Endothelial cell of umbilical vein (primary cell): Measurements from ENCODE around the gene RPS6KL1.

Experiments
- EZH2 ChIP-seq: IDR thresholded peaks from 2 replicates; pipeline ENCODE4 v1.6.1; 2012; ENCODE audit warnings: borderline replicate concordance, low read depth, mild to moderate bottlenecking, moderate library complexity, low read length, inconsistent platforms; ENCODE audit not compliant: severe bottlenecking
- FOS ChIP-seq: IDR thresholded peaks from 2 replicates; pipeline ENCODE4 v1.6.1; 2011; ENCODE audit warnings: mild to moderate bottlenecking, low read length, moderate library complexity, borderline replicate concordance; ENCODE audit not compliant: insufficient read depth
- GATA2 ChIP-seq: IDR thresholded peaks from 2 replicates; pipeline ENCODE4 v1.7.0; 2011; ENCODE audit warnings: low read depth, mild to moderate bottlenecking, moderate library complexity, mixed read lengths, low read length; ENCODE audit not compliant: insufficient read length, insufficient read depth
- JUN ChIP-seq: IDR thresholded peaks from 2 replicates; pipeline ENCODE4 v1.6.1; 2011; ENCODE audit warnings: borderline replicate concordance, low read depth; ENCODE audit not compliant: insufficient read length, insufficient read depth
- MYC ChIP-seq: IDR thresholded peaks from one replicate; pipeline ENCODE4 v1.6.1; 2011; ENCODE audit warnings: mild to moderate bottlenecking, low read depth, low read length
- POLR2A ChIP-seq: IDR thresholded peaks from 2 replicates; pipeline ENCODE4 v1.6.1; 2012; ENCODE audit warnings: low read depth, mild to moderate bottlenecking, control low read depth, low read length
- POLR2AphosphoS5 ChIP-seq: IDR thresholded peaks from 2 replicates; pipeline ENCODE4 v1.6.1; 2012; ENCODE audit warnings: low read depth, mild to moderate bottlenecking, control low read depth, low read length, moderate library complexity; ENCODE audit not compliant: insufficient read depth
- TF ChIP-seq, protein P1 (sequence below), 2 donors: IDR thresholded peaks; 1 replicate in 1 of 2; 2 replicates in 1 of 2; pipeline ENCODE4 v1.5.1; 2011; ENCODE audit warnings: low read length in 2 of 2, mild to moderate bottlenecking in 2 of 2, moderate library complexity in 2 of 2, control low read depth in 1 of 2, inconsistent platforms in 1 of 2, low read depth in 1 of 2; ENCODE audit not compliant: insufficient read depth in 1 of 2; ENCODE audit errors: extremely low read depth in 1 of 2
- TF ChIP-seq, protein P2 (sequence below): IDR thresholded peaks from 2 replicates; pipeline ENCODE4 v1.6.1; 2011; ENCODE audit not compliant: insufficient read depth, insufficient read length

GRCh38 chr14:74896400-74896799 lies 26.7 kb downstream of the RPS6KL1 start:
- TF ChIP-seq POLR2AphosphoS5, result no peak
- TF ChIP-seq, protein P1, sequence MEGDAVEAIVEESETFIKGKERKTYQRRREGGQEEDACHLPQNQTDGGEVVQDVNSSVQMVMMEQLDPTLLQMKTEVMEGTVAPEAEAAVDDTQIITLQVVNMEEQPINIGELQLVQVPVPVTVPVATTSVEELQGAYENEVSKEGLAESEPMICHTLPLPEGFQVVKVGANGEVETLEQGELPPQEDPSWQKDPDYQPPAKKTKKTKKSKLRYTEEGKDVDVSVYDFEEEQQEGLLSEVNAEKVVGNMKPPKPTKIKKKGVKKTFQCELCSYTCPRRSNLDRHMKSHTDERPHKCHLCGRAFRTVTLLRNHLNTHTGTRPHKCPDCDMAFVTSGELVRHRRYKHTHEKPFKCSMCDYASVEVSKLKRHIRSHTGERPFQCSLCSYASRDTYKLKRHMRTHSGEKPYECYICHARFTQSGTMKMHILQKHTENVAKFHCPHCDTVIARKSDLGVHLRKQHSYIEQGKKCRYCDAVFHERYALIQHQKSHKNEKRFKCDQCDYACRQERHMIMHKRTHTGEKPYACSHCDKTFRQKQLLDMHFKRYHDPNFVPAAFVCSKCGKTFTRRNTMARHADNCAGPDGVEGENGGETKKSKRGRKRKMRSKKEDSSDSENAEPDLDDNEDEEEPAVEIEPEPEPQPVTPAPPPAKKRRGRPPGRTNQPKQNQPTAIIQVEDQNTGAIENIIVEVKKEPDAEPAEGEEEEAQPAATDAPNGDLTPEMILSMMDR (IDR thresholded peaks at IDR 0.05; ENCODE audit: extremely low read depth in 1 of 2, insufficient read depth in 1 of 2, low read depth in 1 of 2, low read length in 2 of 2), result no peak
- TF ChIP-seq EZH2, result no peak
- TF ChIP-seq FOS, result no peak
- no peak for TF ChIP-seq POLR2A
- TF ChIP-seq, protein P2, sequence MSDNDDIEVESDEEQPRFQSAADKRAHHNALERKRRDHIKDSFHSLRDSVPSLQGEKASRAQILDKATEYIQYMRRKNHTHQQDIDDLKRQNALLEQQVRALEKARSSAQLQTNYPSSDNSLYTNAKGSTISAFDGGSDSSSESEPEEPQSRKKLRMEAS, result no peak
- no peak for TF ChIP-seq MYC
- no peak for TF ChIP-seq JUN
- no peak for TF ChIP-seq GATA2
